ENCODE results near the gene HLA-E. TPM values are rescaled to one million over a fixed set of nuclear protein-coding genes. Genes with fewer than 3 reads are reported as not detected.
"Not testable (repeated sequence)": the region's sequence is repeated elsewhere in the genome, so short reads cannot be mapped to it uniquely, and the experiment has no call there.

The HLA-E gene
- total RNA-seq, 1 donor from 2014 or later = 618 TPM

- H3K27ac ChIP-seq = no peak overlapping the region
- H3K27me3 ChIP-seq = peaks cover 8% of the 10 kb centered on the region
- H3K36me3 ChIP-seq = no peaks in the 10 kb centered on the region
- DNase-seq (ENCODE audit: extremely low spot score in 2 of 2) = no peak
- intact Hi-C loops (cut with DNase I) = no loop called here
- H3K4me3 ChIP-seq = no peak overlapping the region
- TF ChIP-seq POLR2AphosphoS5 (IDR thresholded peaks at IDR 0.05; ENCODE audit: insufficient read depth in 1 of 2, low read depth in 1 of 2) (peak in 1 of 2 donors; percentile 58), POLR2A (IDR thresholded peaks at IDR 0.05) (no peak), CTCF (IDR thresholded peaks at IDR 0.05) (no peak)
- H3K9me3 ChIP-seq = no peaks in the 10 kb centered on the region
- H3K4me1 ChIP-seq = peaks cover 21% of the 10 kb centered on the region
These were observed 25.4 kb upstream of the HLA-E start for GRCh38 chr6:30463651-30464618.

- Histone ChIP-seq H3K27me3 (peaks cover 8% of the 10 kb centered on the region), H3K9me3 (no peaks in the 10 kb centered on the region), H3K27ac (no peak overlapping the region), H3K4me3 (peak overlapping the region; percentile 45 to 46), H3K4me1 (peaks cover 21% of the 10 kb centered on the region), H3K36me3 (no peaks in the 10 kb centered on the region)
- TF ChIP-seq POLR2A (IDR thresholded peaks at IDR 0.05) (no peak), CTCF (IDR thresholded peaks at IDR 0.05) (no peak), POLR2AphosphoS5 (IDR thresholded peaks at IDR 0.05; ENCODE audit: insufficient read depth in 1 of 2, low read depth in 1 of 2) (no peak)
- no peak for DNase-seq (ENCODE audit: extremely low spot score in 2 of 2)
- intact Hi-C loops (cut with DNase I) = no loop called here
These were observed 23.6 kb upstream of the HLA-E start for GRCh38 chr6:30465595-30466306.

- no peaks in the 10 kb centered on the region for H3K36me3 ChIP-seq
- H3K4me1 ChIP-seq = peaks cover 8% of the 10 kb centered on the region
- H3K27me3 ChIP-seq = no peaks in the 10 kb centered on the region
- TF ChIP-seq CTCF (IDR thresholded peaks at IDR 0.05) (no peak), POLR2A (IDR thresholded peaks at IDR 0.05) (no peak), POLR2AphosphoS5 (IDR thresholded peaks at IDR 0.05; ENCODE audit: insufficient read depth in 1 of 2, low read depth in 1 of 2) (no peak)
- H3K27ac ChIP-seq = no peak overlapping the region
- intact Hi-C loops (cut with DNase I) = loop anchor here (5.0 kb wide), 1 partner anchor 581 kb away; no protein-coding TSS in a partner anchor
- no peak overlapping the region for H3K4me3 ChIP-seq
- no peaks in the 10 kb centered on the region for H3K9me3 ChIP-seq
- DNase-seq (ENCODE audit: extremely low spot score in 2 of 2) = no peak
These were observed 18.3 kb upstream of the HLA-E start for GRCh38 chr6:30470968-30471367.

- H3K4me1 ChIP-seq; H3K9me3 ChIP-seq; H3K27me3 ChIP-seq; DNase-seq (ENCODE audit: extremely low spot score in 2 of 2); H3K27ac ChIP-seq; intact Hi-C loops (cut with DNase I); H3K4me3 ChIP-seq; H3K36me3 ChIP-seq: not testable (repeated sequence)
These were observed 14.2 kb upstream of the HLA-E start for GRCh38 chr6:30475116-30475515.

- no peak for DNase-seq (ENCODE audit: extremely low spot score in 2 of 2)
- Histone ChIP-seq H3K27ac (no peak overlapping the region), H3K4me1 (peaks cover 20% of the 10 kb centered on the region), H3K36me3 (no peaks in the 10 kb centered on the region), H3K9me3 (no peaks in the 10 kb centered on the region), H3K4me3 (no peak overlapping the region), H3K27me3 (peaks cover 10% of the 10 kb centered on the region)
- TF ChIP-seq POLR2A (IDR thresholded peaks at IDR 0.05) (no peak), POLR2AphosphoS5 (IDR thresholded peaks at IDR 0.05; ENCODE audit: insufficient read depth in 1 of 2, low read depth in 1 of 2) (no peak), CTCF (IDR thresholded peaks at IDR 0.05) (no peak)
- intact Hi-C loops (cut with DNase I) = loop anchor here (5.0 kb wide), 1 partner anchor 67 kb away; no protein-coding TSS in a partner anchor
These were observed 8.7 kb upstream of the HLA-E start for GRCh38 chr6:30480536-30481156.

All from vagina (tissue), 2 donors.